ENCODE data around the gene SRA1.
"Not testable (repeated sequence)": the region's sequence is repeated elsewhere in the genome, so short reads cannot be mapped to it uniquely, and the experiment has no call there.

DNA sequence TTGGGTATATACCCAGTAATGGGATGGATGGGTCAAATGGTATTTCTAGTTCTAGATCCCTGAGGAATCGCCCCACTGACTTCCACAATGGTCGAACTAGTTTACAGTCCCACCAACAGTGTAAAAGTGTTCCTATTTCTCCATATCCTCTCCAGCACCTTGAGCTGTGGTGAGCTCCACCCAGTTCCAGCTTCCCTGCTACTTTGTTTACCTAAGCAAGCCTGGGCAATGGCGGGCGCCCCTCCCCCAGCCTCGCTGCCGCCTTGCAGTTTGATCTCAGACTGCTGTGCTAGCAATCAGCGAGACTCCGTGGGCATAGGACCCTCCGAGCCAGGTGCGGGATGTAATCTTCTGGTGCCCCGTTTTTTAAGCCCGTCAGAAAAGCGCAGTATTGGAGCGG is 35.8 kb upstream of the SRA1 start:
- TF ChIP-seq, protein P1, sequence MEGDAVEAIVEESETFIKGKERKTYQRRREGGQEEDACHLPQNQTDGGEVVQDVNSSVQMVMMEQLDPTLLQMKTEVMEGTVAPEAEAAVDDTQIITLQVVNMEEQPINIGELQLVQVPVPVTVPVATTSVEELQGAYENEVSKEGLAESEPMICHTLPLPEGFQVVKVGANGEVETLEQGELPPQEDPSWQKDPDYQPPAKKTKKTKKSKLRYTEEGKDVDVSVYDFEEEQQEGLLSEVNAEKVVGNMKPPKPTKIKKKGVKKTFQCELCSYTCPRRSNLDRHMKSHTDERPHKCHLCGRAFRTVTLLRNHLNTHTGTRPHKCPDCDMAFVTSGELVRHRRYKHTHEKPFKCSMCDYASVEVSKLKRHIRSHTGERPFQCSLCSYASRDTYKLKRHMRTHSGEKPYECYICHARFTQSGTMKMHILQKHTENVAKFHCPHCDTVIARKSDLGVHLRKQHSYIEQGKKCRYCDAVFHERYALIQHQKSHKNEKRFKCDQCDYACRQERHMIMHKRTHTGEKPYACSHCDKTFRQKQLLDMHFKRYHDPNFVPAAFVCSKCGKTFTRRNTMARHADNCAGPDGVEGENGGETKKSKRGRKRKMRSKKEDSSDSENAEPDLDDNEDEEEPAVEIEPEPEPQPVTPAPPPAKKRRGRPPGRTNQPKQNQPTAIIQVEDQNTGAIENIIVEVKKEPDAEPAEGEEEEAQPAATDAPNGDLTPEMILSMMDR (IDR thresholded peaks at IDR 0.05; ENCODE audit: low read depth, low read length): not testable (repeated sequence)
- TF ChIP-seq EZH2phosphoT487 (IDR thresholded peaks at IDR 0.05; ENCODE audit: low read depth): not testable (repeated sequence)

All from OCI-LY3 (cell line).